NOMO-1 treated with DMSO at 0.1 percent for 48 hours (cell line): Measurements from ENCODE around the gene PPARD.
"Not testable (repeated sequence)": the region's sequence is repeated elsewhere in the genome, so short reads cannot be mapped to it uniquely, and the experiment has no call there.

Experiments used
- DNase-seq: peaks from one replicate; lab custom pipeline; 2025; ENCODE audit not compliant: unreplicated experiment; lab: John Stamatoyannopoulos, UW

PPARD gene

GRCh38 chr6:35403544-35404442 lies 61.4 kb downstream of the PPARD start:
- no peak for DNase-seq

DNA sequence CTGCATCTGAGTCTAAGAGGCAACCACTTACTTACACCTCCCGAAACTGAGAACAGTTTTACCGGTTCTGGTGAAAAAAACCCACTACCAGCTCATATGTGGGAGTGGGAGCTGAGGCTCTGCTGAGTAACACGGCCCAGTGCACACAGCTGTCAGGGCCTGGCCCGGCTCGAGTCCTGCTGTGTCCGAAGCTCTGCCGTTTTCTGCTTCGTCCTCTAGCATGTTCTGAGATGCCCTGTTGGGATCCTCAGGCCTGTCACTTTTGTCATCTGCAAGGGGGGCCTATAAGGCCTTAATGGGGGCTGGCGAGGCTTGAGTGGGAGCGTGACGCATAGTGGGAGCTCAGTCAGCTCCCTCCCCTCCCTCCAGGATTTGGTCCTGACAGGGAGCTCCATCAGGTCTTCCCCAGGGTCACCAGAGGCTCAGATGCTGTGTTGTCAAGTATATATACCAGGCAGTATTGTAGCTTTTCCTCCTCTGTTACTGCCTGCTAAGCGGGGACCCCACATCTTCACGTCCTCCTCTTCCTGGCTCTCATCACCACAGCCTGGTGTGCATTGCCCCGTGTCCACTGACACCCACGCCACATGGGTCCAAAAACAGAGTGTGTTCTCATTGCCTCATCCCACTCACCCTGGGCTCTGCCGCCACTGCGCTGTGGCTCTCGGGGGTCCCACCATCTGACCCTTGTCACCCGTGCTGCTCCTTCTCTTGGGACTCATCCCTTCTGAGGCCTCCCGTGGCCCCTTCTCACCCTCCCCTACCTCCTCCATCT lies 64.5 kb downstream of the PPARD start:
- no peak for DNase-seq

- DNase-seq: no peak
Measured at GRCh38 chr6:35409245-35409644, 66.9 kb downstream of the PPARD start.

GRCh38 chr6:35410131-35410530 lies 67.8 kb downstream of the PPARD start:
- DNase-seq: no peak

GRCh38 chr6:35411066-35411465 lies 68.7 kb downstream of the PPARD start:
- DNase-seq: peak; percentile 11

- no peak for DNase-seq
Measured at GRCh38 chr6:35412102-35412501, 69.7 kb downstream of the PPARD start.

GRCh38 chr6:35413911-35414310 lies 71.6 kb downstream of the PPARD start:
- DNase-seq: no peak

GRCh38 chr6:35415065-35415891 lies 72.9 kb downstream of the PPARD start:
- DNase-seq: no peak

DNA sequence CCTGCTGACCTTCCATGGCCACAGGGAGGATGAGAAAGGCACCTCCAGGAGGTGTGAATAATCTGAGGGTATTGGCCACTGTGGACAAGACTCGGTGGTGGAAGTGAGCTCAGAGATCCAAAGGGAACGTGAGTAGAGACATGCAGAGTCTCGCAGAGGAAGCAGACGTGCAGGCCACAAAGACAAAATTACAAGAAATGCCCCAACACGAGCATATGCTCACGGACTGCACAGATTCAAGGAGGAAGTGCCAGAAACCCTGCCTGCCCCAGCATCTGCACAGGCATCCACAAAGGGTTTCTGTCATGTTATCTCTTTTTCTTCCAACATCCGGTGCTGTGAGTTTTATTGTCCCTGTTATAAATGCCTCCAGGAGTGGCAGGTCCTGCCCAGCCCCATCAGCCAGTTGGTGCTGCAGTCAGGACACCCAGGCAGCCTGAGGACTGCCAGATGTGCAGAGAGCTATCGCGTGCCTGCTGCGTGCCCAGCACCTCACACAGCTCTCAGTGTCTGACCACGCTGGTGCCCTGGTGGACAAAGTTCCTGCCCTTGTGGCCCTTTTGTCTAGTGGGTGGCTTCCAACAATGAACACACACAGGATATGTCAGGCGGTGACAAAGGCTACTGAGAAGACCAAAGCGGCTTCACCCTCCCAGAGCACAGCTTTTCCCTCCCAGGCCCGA lies 75.8 kb downstream of the PPARD start:
- no peak for DNase-seq

DNA sequence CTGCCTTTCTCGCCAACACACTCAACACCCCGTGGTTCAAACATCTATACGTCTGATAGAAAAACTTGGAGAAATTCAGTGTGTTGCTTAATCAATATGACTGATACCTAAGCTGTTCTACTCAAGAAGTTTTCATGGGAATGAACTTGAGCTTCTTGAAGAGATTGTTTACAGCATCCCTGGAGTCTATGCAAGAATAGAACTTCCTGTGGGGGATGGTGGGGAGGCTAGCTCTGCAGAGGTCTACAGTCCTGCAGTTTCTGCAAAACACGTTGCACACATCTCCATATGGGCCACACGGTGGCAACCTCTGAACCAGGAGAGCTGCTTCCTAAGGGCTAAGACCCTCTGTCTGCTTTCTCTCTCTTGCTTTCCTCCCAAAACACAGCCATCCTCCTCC lies 77.1 kb downstream of the PPARD start:
- no peak for DNase-seq

DNA sequence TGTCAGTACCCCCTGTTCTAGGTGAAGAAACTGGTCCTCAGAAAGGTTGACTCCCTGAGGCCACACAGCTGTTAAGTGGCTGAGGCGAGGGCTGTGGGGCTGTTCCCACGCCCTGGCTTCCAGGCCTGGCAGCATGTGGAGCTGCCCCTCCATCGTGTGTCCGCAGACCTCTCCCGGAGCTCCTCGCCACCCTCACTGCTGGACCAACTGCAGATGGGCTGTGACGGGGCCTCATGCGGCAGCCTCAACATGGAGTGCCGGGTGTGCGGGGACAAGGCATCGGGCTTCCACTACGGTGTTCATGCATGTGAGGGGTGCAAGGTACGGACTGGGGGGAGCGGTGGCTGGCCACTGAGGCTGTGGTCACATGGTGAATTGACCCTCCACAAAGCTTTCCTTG lies 77.6 kb downstream of the PPARD start:
- DNase-seq: no peak

DNA sequence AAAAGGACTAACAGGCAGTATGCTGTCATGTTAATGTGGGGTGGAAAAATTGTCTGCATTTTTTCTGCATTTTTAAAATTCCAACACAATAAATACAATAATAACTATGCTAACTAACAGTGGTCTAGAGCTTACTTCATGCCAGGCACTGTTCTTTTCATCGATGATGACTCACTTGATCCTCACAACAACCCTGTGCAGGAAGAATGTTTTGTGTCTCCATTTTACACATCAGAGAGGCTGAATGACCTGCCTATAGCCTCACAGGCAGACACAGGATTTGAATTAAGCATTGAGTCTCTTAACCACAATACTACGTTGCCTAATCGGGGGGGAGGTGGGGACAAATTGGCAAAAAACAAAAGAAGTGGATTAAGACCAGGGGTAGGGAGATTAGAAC lies 82.9 kb downstream of the PPARD start:
- no peak for DNase-seq

- peak; percentile 75 for DNase-seq
Measured at GRCh38 chr6:35426074-35426473, 83.7 kb downstream of the PPARD start.

GRCh38 chr6:35427435-35427834 lies 85.1 kb downstream of the PPARD start:
- no peak for DNase-seq

GRCh38 chr6:35427851-35428321 lies 85.5 kb downstream of the PPARD start:
- DNase-seq: no peak

DNA sequence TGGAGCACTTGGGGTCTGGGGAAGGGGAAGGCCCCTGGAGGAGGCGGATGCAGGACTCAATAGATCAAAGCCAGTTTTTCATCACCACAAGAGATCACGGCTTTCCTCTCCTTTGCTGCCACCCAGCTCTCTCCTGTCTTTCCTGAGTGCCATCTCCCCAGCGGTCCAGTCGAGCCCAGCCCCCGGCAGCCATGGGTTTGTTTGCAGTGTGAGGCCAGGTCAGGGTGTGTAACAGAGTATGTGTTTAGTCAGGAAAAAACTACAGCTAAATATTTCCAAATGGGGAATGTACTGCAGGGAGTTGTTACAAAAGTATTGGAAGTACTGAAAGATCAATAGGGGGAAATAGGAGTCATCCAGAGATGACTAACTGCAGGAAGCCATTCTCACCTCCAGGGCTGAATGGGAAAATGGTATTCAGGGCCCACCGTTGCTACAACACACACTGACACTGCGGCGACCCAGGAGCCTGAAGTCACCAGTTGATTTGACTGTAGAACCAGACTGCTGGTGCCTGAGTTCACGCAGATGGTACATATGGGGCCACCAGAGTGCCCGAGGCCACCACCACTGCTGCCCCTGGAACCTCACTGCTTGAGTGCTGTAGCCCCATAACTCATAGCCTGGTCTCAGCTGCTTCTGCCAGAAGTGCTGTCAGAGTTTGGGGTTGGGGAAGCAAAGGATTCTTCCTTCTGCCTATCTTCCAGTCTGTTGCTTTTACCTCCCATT lies 86.2 kb downstream of the PPARD start:
- no peak for DNase-seq

DNA sequence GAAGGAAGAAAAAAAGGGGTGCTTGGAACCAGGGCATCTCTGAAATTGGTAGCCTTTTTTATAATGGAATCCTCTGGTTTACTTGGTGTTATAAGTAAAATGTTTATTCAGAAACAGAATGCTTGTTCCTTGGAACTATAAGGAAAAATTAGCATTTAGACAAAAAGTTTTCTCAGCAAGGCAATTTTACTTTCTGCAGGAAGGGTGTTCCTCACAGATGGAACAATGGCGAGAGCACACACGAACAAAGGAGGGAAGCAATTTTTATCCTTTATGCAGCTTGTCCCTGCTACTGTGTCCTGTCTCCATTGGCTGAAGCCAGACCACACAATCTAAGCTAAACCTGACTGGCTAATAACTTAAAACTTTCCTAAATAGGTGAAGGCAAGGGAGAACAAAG lies 87.1 kb downstream of the PPARD start:
- no peak for DNase-seq

GRCh38 chr6:35432291-35432690 lies 89.9 kb downstream of the PPARD start:
- DNase-seq: no peak

DNA sequence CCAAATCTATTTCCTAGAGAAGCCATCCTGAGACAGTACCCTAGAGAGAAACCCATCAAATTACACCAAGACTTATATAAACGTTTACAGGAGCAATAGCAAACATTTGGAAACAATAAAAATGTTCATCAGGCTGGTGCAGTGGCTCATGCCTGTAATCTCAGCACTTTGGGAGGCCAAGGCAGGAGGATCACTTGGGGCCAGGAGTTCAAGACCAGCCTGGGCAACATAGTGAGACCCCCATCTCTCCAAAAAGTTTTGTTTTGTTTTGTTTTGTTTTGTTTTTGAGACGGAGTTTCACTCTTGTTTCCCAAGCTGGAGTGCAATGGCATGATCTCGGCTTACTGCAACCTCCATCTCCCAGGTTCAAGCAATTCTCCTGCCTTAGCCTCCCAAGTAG lies 90.3 kb downstream of the PPARD start:
- DNase-seq: not testable (repeated sequence)
